Thyroid gland (tissue), 4 donors: ENCODE measurements around the gene TATDN3. TPM values are rescaled to one million over a fixed set of nuclear protein-coding genes. Genes with fewer than 3 reads are reported as not detected.

Experiments
- DNase-seq, 2 donors: peaks; one replicate each; pipeline ENCODE4 v3.0.0-alpha.2; 2019
- H3K27ac ChIP-seq, 3 donors: fragments of 200-600 bp; sonication (generic); 1 replicate in 2 of 3; 2 replicates in 1 of 3; pipeline ENCODE4 v1.5.1; 2016 to 2019; ENCODE audit warnings: mild to moderate bottlenecking in 1 of 3, moderate library complexity in 1 of 3
- H3K27me3 ChIP-seq: fragments of 200-600 bp; sonication (generic); one replicate; pipeline ENCODE4 v1.5.1; 2019
- H3K36me3 ChIP-seq, 2 donors: fragments of 200-600 bp; sonication (generic); one replicate each; pipeline ENCODE4 v1.5.1; 2016 to 2019
- H3K4me1 ChIP-seq, 2 donors: fragments of 200-600 bp; sonication (generic); one replicate each; pipeline ENCODE4 v1.5.1; 2017 to 2019
- H3K4me3 ChIP-seq, 3 donors: fragments of 200-600 bp; sonication (generic); replicated peaks in 1 of 3; 1 replicate in 2 of 3; 2 replicates in 1 of 3; pipeline ENCODE4 v1.5.1; 2016; ENCODE audit warnings: mild to moderate bottlenecking in 1 of 3
- H3K9me3 ChIP-seq: fragments of 200-600 bp; sonication (generic); one replicate; pipeline ENCODE4 v1.5.1; 2017
- POLR2A ChIP-seq, 2 donors: fragments of 450-650 bp; IDR thresholded peaks; one replicate each; pipeline ENCODE4 v1.6.1; 2017; ENCODE audit warnings: antibody characterized with exemption in 2 of 2, mild to moderate bottlenecking in 2 of 2, moderate library complexity in 1 of 2
- WGBS, 2 donors: methylation state at CpG; one replicate each; pipeline ENCODE4 v1.1.5; 2017; 5-methylcytosine and 5-hydroxymethylcytosine counted together
- intact Hi-C: fragments of 100-400 bp; cut with DNase I; formaldehyde crosslinking; loops from one replicate; pipeline ENCODE4 v1.15.1; 2023
- total RNA-seq, 4 donors: library from RNA; depleted of rRNA; stranded (reverse); fragments of >200 nt; gene quantifications; one replicate each; pipeline ENCODE4 v1.2.3, GENCODE V29; 2016
- TF ChIP-seq, protein P1 (sequence below), 6 experiments: fragments of 200-600 bp in 3 of 6; fragments of 450-650 bp in 3 of 6; sonication (generic) in 3 of 6; IDR thresholded peaks; one replicate each; pipeline ENCODE4 v1.5.1; 2016 to 2019; ENCODE audit warnings: antibody characterized with exemption in 6 of 6, mild to moderate bottlenecking in 2 of 6, inconsistent platforms in 1 of 6, moderate library complexity in 1 of 6

The TATDN3 gene
- total RNA-seq: 10 to 100 TPM; 12.1 to 20.2 (median 18.6) TPM

DNA sequence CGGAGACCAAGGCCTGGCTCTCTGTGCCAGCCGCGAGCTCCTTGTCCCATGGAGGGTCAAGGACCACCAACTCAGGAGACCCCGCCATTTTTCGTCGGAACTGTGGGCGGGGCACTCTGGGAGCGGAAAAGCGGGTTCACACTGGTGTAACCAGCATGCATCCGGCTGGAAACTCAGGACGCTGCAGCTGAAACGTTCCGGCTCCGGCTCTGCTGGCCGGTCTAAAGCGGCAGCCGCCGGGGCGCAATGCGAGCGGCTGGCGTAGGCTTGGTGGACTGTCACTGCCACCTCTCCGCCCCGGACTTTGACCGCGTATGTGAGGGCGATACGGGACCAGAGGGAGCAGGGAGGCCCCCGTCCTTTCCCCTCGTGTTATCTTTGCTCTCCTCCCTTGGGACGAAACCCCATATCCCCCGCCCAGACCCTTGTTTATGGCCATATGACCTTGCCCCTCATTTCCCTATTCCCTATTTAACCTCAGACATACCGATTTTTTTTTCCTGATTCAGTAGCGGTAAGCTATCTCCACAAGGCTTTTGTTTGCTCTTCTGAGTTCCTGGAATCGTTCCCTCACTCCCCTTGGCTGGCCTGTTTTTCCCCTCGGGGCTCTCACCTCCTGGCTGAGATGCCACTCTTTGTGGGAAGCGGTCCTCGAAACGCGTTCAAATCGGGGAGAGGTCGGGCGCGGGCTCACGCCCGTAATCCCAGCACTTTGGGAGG, at the start of gene TATDN3, which contains the start of gene NSL1:
Gene TATDN3, plus strand, starts transcription at position 219 of the 720 bp plus-strand sequence. Its CDS starts 28 bp downstream, at position 247.
Gene NSL1, minus strand, starts transcription at position 102 of the 720 bp plus-strand sequence. Its CDS starts 14 bp downstream, at position 88.
- Histone ChIP-seq H3K9me3 (no peaks in the 10 kb centered on the region), H3K4me3 (peak within 1 kb of the TSS; percentile 67 to 81 (median 78)), H3K27me3 (no peaks in the 10 kb centered on the region), H3K4me1 (peaks cover 15 to 20% of the 10 kb centered on the region in 2 donors), H3K36me3 (peaks cover 0 to 3% of the 10 kb centered on the region in 2 donors), H3K27ac (peak within 1 kb of the TSS; percentile 84 to 93 (median 86))
- 0% methylated on average over 31 to 34 of the region's 46 CpGs for WGBS, 2 donors
- intact Hi-C loops: loop anchor here (10.0 kb wide), 2 partner anchors 63 to 223 kb away; partner anchors contain the start of genes ANGEL2 and FLVCR1
- peak; percentile 83 to 85 for DNase-seq
- TF ChIP-seq, protein P1, sequence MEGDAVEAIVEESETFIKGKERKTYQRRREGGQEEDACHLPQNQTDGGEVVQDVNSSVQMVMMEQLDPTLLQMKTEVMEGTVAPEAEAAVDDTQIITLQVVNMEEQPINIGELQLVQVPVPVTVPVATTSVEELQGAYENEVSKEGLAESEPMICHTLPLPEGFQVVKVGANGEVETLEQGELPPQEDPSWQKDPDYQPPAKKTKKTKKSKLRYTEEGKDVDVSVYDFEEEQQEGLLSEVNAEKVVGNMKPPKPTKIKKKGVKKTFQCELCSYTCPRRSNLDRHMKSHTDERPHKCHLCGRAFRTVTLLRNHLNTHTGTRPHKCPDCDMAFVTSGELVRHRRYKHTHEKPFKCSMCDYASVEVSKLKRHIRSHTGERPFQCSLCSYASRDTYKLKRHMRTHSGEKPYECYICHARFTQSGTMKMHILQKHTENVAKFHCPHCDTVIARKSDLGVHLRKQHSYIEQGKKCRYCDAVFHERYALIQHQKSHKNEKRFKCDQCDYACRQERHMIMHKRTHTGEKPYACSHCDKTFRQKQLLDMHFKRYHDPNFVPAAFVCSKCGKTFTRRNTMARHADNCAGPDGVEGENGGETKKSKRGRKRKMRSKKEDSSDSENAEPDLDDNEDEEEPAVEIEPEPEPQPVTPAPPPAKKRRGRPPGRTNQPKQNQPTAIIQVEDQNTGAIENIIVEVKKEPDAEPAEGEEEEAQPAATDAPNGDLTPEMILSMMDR (IDR thresholded peaks at IDR 0.05): no peak
- peak in 1 of 2 donors; percentile 79 for TF ChIP-seq POLR2A (IDR thresholded peaks at IDR 0.05)

DNA sequence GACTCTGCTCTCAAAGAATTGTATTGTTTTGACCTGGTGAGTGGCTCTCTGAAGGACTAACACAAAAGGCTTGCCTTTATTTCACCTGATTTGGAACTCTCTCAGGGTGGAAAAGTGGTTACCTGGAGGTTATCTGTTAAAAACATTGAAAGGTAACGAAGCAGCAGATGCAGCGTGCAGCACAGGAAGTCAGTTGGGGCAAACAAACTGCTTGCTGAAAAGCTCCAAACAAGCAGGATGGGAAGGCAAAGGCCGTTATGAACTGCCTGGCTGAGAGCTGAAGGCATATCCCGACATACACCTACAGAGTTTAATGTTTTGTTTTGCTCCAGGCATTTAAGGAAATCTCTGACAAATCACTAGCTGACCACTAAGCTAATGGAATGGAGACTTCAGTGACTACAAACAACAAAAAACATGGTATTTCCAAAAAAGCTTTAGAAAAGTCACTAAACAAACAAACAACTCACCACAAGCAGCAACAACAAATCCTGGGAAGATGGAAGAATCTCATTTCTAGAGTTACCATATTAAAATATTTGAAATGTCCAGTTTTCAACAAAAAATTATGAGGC, 47.7 kb upstream of the TATDN3 start:
- H3K4me1 ChIP-seq: no peaks in the 10 kb centered on the region
- DNase-seq: no peak
- TF ChIP-seq POLR2A (IDR thresholded peaks at IDR 0.05): no peak
- TF ChIP-seq, protein P1 (IDR thresholded peaks at IDR 0.05): no peak
- H3K36me3 ChIP-seq: no peaks in the 10 kb centered on the region
- no peaks in the 10 kb centered on the region for H3K9me3 ChIP-seq
- H3K4me3 ChIP-seq: no peak overlapping the region
- no peaks in the 10 kb centered on the region for H3K27me3 ChIP-seq
- WGBS, 2 donors: 87% methylated on average over 4 of the region's 4 CpGs
- intact Hi-C loops: no loop called here
- H3K27ac ChIP-seq: no peak overlapping the region

GRCh38 chr1:212745303-212745702, 46.4 kb upstream of the TATDN3 start:
- TF ChIP-seq, protein P1 (IDR thresholded peaks at IDR 0.05): no peak
- TF ChIP-seq POLR2A (IDR thresholded peaks at IDR 0.05): no peak
- no peaks in the 10 kb centered on the region for H3K36me3 ChIP-seq
- H3K27ac ChIP-seq: no peak overlapping the region
- no peaks in the 10 kb centered on the region for H3K27me3 ChIP-seq
- H3K4me1 ChIP-seq: peaks cover 0 to 3% of the 10 kb centered on the region in 2 donors
- no peak for DNase-seq
- intact Hi-C loops: no loop called here
- H3K9me3 ChIP-seq: no peaks in the 10 kb centered on the region
- H3K4me3 ChIP-seq: no peak overlapping the region

GRCh38 chr1:212746546-212746945, 45.1 kb upstream of the TATDN3 start:
- no peak overlapping the region for H3K4me3 ChIP-seq
- intact Hi-C loops: no loop called here
- no peaks in the 10 kb centered on the region for H3K36me3 ChIP-seq
- TF ChIP-seq, protein P1 (IDR thresholded peaks at IDR 0.05): no peak
- TF ChIP-seq POLR2A (IDR thresholded peaks at IDR 0.05): no peak
- 94% methylated on average over 3 of the region's 3 CpGs for WGBS, 2 donors
- H3K27me3 ChIP-seq: no peaks in the 10 kb centered on the region
- H3K27ac ChIP-seq: no peak overlapping the region
- peaks cover 0 to 3% of the 10 kb centered on the region in 2 donors for H3K4me1 ChIP-seq
- DNase-seq: no peak
- H3K9me3 ChIP-seq: no peaks in the 10 kb centered on the region
